GM18873 (cell line): ENCODE results near the gene NUP93.
"Not testable (repeated sequence)": the region's sequence is repeated elsewhere in the genome, so short reads cannot be mapped to it uniquely, and the experiment has no call there.

Experiments
- ATAC-seq: cut with Tn5 transposase; IDR thresholded peaks from one replicate; pipeline ENCODE4 v1.9.1; 2021; ENCODE audit warnings: mild to moderate bottlenecking, moderate library complexity, moderate number of reproducible peaks; ENCODE audit not compliant: unreplicated experiment, low FRiP score

NUP93 gene

GRCh38 chr16:56810954-56811353, 81.0 kb downstream of the NUP93 start:
- ATAC-seq = no peak

DNA sequence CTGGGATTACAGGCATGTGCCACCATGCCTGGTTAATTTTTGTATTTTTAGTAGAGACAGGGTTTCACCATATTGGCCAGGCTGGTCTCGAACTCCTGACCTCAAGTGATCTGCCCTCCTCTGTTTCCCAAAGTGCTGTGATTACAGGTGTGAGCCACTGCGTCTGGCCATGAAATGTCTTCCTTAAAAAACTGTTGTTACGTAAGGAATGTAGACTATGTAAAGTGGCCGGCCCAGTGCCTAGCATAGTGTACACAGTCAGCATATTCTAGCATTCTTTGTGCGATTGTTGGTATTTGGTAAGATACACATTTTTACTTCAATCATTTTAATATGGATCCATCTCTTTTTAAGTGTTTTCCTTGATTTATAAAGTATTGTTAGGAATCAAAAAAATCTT, 81.7 kb downstream of the NUP93 start:
- not testable (repeated sequence) for ATAC-seq

GRCh38 chr16:56812884-56813283, 83.0 kb downstream of the NUP93 start:
- no peak for ATAC-seq

- ATAC-seq = no peak
Measured at GRCh38 chr16:56814537-56815432, 84.9 kb downstream of the NUP93 start.

GRCh38 chr16:56815721-56816120, 85.8 kb downstream of the NUP93 start:
- ATAC-seq = no peak

DNA sequence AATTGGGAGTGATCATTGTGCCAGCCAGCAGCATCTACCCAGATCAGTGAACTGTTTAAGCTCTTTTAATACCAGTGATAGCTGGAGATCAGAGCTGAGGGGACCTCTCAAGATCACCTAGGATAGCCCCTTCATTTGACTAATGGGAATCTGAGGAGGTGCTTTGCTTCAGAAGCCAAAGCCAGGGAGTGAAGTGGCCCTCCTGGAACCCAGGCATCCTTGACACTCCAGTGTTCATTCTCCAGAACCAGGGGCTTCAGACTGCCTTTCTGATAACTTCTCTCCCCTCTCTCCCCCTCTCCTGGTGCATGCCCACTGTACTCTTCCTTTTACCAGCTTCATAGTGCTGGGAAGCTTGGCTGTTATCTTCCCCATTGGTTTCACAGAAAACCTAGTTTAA, 87.1 kb downstream of the NUP93 start:
- no peak for ATAC-seq

GRCh38 chr16:56817938-56818337, 88.0 kb downstream of the NUP93 start:
- no peak for ATAC-seq

DNA sequence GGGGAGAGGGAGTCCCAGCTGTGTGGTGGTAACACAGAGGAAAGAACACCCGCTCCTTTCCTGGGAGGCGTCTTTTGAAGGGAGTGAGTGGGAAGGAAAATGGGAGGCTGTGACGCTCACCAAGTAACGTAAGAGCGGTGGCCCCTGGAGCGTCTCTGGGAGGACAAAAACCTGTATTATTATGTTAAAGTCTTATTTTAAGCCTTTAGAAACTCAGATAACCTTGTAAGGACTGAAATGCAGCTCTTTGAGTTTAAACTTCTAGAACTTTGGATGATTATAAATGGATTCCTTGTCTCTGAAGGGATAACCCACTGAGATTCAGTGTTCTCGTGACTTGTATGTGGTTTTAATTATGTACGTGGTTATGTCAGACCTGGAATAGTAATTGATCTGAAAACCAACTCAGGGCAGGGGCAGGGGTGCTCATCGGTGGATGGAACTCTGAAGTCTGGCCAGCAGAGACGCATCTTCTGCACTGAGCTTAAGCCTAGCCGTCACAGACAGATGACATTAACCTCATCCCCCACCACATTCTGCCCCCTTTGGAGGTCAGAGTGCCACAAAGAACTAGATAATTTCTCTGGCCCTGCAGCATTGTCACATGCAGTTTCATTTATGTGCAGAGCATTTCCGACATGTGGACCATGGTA, 93.3 kb downstream of the NUP93 start:
- ATAC-seq = no peak

DNA sequence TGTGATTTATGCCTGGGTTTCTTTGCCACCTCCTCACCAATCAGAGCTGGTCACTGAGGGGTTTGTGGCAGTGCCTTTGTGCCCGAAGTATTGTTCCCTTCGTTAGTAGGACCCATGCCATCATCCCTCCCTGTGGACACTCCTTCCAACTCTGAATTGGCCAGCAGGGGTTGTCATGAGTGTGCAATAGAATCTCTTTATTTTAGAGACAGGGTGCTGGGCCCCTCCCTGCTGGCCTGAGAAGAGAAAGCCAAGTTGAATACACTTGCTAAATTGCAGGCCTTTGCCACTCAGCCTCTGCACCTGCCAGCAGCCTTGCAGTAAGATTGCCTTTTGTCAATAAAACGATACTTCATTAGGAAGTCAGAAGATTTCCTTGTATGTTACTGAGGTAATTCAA, 94.4 kb downstream of the NUP93 start:
- no peak for ATAC-seq

DNA sequence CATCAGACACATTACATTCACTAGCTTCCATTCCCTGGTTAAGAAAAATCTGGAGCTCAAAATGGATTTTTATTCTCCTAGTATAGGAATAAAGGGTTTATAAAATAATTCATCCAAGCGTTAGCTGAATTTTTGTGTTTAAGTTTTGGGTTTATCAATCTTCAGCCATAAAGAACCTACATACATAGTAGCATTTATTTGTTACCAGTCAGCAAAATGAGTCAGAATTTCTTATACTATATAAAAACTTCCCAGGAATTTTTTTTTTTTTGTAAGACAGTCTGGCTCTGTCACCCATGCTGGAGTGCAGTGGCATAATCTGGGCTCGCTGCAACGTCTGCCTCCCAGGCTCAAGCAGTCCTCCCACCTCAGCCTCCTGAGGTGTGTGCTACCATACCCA, 94.9 kb downstream of the NUP93 start:
- no peak for ATAC-seq

DNA sequence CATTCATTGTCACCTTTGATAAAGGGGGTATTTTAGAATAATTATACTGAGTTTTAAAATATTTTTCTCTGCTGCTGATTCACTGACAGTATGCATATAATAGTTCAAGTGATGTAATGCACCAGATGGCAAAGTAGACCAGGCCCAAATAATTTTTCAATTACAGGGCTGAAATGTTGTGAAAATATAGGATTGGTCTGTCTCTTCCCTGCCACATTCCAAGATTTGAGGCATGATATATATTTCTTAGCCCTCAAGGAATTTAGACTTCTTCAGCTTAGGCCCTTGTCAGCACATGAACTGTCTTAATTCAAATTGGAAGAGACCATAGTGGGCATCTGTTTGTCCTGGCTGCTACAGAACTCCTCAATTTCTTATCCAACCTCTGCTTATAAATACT, 95.9 kb downstream of the NUP93 start:
- no peak for ATAC-seq

DNA sequence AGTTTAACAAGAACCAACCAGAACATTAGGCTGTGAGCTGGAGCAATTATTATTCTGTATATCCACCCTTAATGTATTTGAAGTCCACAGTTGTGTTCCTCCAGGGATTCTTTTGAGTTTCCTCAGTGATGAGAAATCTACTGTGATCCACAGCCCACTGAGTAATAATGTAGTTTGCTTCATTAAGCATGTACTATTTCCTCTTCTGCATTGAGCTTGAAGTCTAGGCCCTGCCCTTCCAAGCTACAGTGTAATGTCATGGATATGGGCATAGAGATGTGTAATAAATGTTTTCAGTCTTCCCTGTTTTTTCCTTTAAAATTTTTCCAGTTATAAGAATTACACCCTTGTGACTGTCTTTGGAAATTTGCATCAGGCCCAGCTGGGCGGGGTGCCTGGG, 98.7 kb downstream of the NUP93 start:
- no peak for ATAC-seq

GRCh38 chr16:56830669-56831068, 100.7 kb downstream of the NUP93 start:
- ATAC-seq = no peak

- ATAC-seq = no peak
Measured at GRCh38 chr16:56832768-56833167, 102.8 kb downstream of the NUP93 start.

- ATAC-seq = no peak
Measured at GRCh38 chr16:56833243-56833970, 103.5 kb downstream of the NUP93 start.

GRCh38 chr16:56835320-56835719, 105.4 kb downstream of the NUP93 start:
- no peak for ATAC-seq

DNA sequence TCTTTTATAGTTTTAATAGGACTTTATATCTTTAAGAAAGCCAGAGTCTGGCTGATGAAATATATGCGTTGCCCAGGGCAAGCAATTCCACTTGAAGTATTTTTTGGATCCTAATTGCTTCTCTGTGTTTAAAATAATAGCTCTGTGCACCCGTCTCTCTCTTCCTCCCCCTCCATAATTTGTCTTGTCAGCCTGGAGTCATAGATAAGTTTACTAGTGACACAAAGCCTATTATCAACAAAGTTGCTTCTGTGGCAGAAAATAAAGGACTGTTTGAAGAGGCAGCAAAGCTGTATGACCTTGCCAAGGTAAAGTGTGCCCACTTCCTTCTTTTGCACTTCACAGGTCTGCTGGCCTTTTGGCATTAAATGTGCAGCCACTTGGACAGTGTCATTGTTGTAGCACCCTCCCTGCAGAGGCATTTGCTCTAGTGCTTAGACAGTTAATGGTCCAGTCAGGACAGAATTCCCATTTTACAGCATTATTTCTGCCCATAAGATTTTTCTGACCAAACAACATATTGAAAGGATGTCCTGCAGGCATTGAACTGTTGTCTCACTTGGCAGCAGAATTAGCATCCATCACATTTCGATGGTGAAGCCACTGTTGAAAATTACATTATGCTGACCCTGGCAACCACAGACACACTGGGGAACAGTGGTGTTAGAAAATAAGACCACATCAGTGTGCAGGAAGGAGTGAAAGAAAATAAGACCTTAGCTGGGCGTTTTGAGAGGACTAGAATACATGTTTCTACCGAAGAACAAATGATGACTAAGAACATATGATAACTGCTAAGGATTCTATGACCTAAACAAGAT, 106.7 kb downstream of the NUP93 start:
- ATAC-seq = no peak

- no peak for ATAC-seq
Measured at GRCh38 chr16:56838622-56839337, 108.9 kb downstream of the NUP93 start.

DNA sequence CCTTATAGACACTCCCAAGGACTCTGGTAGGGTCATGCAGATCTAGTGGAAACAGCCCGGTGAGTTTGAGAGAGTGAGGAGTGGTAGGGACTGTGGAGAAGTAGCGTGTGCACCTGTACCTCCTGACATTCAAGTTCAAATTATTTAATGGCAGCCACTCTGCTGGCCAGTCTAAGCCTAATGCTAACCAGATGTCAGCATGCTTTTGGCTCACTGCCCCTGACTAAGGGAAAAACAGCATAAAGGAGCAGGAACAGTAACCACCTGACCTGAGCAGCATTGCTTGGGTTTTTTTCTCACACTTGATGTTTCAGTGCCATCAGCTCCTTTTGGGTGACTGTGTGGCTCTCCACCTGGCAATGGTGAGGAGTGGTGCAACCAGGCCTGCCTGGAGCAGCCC, 111.3 kb downstream of the NUP93 start:
- no peak for ATAC-seq

- ATAC-seq = no peak
Measured at GRCh38 chr16:56841659-56842058, 111.7 kb downstream of the NUP93 start.
